ENCODE results near the gene LRP6.

DNA sequence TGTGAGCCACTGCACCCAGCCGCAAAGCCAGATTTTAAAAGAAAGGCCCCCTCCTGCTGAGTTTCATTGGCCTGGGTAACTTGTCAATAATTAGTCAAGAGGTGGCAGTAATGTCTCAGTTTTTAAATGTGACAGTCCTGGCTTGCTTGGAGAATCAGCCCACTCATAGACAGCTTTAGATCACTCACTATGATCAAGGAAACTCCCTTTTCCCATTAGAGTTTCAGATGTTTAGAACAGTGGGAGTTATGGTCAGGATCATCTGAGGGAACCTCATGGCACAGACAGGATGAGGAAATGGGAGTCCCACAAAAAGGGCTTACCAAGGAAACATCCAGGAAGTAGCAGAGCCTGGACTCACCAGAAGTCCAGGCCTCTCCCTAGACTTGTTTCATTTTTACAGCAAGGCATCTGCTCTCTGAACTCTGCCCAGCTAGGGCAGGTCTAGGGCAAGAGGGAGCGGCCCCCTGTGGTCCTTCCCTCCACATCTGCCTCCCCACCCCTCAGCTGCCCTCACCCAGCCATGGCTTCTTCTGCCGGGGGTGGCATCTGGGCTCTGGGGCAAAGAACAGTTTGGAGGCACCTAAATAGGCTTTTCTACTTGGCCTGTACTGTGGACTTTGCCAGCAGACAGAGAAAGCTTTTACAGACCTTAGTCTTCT, 184.9 kb downstream of the LRP6 start:
- no peak for TF ChIP-seq POLR2A (IDR thresholded peaks at IDR 0.05)
- TF ChIP-seq, protein P1, sequence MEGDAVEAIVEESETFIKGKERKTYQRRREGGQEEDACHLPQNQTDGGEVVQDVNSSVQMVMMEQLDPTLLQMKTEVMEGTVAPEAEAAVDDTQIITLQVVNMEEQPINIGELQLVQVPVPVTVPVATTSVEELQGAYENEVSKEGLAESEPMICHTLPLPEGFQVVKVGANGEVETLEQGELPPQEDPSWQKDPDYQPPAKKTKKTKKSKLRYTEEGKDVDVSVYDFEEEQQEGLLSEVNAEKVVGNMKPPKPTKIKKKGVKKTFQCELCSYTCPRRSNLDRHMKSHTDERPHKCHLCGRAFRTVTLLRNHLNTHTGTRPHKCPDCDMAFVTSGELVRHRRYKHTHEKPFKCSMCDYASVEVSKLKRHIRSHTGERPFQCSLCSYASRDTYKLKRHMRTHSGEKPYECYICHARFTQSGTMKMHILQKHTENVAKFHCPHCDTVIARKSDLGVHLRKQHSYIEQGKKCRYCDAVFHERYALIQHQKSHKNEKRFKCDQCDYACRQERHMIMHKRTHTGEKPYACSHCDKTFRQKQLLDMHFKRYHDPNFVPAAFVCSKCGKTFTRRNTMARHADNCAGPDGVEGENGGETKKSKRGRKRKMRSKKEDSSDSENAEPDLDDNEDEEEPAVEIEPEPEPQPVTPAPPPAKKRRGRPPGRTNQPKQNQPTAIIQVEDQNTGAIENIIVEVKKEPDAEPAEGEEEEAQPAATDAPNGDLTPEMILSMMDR (IDR thresholded peaks at IDR 0.05), result peak in 2 of 6 experiments; percentile 20 to 42
